Measurements from ENCODE around the gene GNAT3.

Gene GNAT3

DNA sequence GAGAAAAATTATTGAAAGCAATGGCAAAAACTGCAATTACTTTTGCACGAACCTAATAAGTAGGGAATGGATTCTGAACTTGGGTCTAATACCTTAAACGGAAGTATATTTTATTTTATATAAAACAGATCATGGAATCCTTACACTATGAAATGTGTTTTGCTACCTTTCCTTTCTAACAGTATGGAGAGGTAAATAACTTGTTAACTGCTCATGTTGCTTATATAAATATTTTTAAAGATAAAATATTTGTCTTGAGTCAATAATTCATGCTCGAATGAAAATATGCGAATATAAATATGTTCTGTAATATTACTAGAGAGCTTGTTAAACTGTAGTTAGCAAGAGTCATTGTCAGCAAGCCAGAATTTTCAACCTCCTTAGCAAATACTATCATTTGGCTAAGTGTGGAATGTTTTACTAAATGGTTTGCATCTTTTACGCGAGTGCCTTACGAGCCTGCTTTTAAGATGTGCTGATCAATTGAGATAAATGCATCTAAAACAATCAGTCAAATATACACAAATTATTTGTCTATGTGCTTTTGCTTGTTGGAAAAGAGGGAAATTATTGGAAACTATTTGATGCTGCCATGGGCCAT lies 5.9 kb downstream of the GNAT3 start:
- Histone ChIP-seq H3K4me3 (no peak overlapping the region), H3K27ac (no peak overlapping the region)

DNA sequence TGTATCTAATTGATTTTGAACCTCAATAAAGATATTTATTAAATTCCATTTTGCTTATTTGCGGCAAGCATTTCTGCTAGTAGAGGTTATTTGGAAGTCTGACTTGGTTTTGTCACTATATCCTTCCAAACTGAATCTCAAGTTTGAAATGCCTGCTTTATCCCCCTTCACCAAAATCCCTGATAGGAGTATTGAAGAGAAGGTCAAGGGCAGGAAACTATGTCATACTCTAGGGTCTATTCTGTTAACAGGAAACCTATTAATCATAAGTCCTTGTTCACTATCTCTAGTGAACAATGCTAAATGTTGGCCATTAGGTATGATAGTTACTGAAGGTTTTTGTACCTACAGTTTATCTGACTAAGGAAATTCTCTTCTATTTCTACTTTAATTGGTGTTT lies 11.5 kb downstream of the GNAT3 start:
- H3K27ac ChIP-seq, result peak overlapping the region in 7 of 21 experiments; percentile 32 to 78 (median 46)
- H3K4me3 ChIP-seq, result no peak overlapping the region

DNA sequence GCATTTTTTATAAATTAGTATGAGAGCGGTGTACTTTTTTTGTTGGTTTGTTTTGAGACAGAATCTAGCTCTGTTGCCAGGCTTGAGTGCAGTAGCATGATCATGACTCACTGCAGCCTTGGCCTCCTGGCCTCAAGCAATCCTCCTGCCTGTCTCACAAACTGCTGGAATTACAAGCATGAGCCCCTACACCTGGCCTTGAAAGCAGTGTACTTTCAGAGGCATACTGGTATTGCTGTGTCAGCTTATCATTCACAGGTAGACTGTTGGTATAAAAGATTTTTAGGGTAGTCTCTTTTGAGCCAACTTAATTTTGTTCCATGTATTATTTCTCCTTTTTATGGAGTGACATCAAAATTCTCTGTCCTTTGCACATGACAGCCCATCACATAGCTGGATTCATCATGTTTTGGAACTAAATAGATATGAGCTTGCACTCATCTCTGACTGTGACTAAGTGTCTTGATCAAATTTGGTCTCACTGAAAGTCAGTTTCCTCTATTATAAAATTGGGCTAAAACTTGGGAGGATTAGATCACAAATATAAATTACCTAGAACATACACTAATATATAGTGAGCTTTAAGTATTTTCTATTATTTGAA lies 12.4 kb downstream of the GNAT3 start:
- no peak overlapping the region for H3K4me3 ChIP-seq
- H3K27ac ChIP-seq, result peak overlapping the region in 17 of 21 experiments; percentile 2 to 78 (median 46)

DNA sequence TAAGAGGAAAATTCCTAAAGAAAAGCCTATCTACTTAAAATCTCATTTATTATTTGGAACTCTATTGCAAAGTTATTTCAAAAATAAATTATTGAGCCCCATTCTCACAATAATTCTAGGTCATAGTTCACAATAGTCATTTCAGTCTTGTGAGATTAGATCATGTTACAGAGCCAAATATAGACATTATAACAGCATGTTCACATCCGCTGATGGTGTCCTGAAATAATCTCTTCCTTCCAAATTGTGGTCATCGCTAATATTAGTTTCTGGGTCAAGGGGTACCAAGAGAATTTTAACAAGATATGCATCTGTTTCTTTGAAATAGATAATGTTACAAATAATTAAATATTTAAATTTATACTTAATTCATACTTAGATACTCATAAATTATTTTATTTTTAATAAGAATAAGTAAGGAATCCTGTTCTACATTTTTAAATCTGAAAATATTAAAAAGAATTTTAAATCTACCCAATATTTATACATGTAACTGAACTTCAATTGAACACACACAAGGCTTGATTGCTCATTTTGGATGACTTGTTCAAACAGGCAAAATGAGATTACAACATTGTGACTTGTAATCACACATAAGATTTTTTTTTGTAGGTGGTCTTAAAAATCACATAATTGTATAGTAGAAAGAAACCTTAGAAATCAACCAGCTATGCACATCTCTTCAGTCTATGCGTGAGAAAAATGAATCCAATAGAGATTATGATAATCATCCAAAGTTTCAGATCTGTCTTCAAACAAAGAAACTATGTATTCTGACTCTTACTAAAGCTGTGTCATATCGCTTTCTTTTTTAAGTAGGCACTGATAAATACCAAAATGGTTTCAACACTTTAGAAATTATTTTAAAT lies 13.1 kb downstream of the GNAT3 start:
- H3K4me3 ChIP-seq, result no peak overlapping the region
- peak overlapping the region in 17 of 21 experiments; percentile 2 to 78 (median 45) for H3K27ac ChIP-seq

DNA sequence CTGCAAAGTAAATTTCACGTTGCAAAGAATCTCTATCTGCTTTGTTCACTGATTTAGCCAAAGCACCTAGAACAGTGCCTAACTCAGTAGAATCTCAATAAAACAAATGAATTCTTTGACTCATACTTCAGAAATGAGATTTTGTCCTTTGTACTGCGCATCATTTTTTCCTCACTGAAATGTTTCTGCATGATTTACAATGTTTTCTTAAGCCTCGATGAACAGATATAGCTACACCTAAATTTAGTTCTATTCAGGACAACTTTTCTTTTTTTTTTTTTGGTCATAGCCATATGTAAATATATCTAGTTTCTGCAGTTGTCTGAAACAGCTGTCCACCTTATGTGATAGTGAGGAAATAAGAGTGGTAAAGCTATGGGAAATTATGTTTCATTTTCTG lies 15.3 kb downstream of the GNAT3 start:
- H3K27ac ChIP-seq, result no peak overlapping the region

DNA sequence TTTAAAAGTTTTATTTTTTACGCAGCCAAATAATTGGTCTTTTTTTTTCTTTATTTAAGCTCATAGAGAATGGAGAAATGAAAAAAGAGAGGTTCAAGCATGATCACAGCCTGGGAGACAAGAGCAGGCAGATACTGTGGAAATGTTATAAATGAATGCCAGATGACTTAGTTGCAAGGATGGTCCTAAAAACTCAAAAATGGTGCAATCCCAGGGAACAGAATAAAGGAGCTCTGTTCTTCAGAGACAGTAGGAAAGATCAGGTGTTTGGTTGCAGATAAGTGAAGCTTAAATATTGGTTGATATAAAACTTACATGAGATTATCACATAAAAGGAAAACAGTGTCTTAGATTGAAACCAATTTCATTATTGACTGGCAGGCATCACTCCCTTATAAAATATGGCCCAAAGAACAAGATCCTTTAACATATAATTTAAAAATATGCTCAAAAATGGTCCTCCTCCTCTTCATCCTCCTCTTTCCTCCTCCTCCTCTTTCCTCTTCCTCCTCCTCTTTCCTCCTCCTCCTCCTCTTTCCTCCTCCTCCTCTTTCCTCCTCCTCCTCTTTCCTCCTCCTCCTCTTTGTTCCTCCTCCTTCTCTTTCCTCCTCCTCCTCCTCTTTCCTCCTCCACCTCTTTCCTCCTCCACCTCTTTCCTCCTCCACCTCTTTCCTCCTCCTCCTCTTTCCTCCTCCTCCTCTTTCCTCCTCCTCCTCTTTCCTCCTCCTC lies 18.6 kb downstream of the GNAT3 start:
- H3K27ac ChIP-seq, result no peak overlapping the region
- H3K4me3 ChIP-seq, result no peak overlapping the region

More for the DNA sequence above, 15.3 kb downstream of the GNAT3 start:
- no peak overlapping the region for H3K4me3 ChIP-seq

DNA sequence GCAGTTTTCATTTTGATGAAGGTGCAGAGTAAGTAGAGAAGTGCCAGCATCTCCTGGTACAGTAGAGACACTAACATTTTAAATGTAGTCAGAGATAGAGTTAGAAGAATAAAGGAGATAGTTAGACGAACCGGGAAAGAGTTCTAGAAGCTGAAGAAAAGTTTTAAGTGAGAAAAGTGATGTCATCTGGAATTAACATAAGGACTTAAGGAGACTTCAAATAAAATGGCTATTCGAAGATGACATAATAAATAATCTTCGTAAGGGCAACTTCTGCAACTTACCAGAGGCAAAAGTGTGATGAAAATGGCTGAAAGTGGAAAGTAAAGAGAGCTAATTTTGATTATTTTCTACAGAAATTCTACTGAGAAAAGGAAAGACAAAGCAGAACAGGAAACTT lies 20.4 kb downstream of the GNAT3 start:
- H3K27ac ChIP-seq, result no peak overlapping the region

DNA sequence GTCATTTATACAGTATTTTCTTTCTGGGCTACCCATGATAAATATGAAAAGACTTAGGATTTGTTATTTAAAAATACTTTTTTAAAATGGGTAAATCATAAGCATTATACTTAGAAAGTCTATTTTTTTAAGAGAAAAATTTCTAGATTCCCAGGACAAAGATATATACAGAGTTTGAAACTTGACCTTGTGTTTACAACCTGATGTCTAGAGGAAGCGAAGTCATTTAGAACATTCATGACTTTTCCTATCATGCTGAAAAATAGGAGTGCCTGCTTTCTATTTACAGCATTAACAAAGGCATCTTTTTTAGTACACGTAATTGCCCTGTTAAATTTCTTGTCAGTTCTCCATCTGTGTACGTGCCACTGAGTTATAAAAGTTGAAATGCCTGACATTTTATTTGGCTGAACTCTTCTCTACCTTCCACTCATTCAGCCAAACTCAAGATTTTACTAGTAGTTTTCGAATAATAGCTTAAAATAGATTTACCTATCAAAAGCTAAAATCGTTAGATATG lies 23.0 kb downstream of the GNAT3 start:
- no peak overlapping the region for H3K4me3 ChIP-seq

More for the DNA sequence above, 20.4 kb downstream of the GNAT3 start:
- no peak overlapping the region for H3K4me3 ChIP-seq

DNA sequence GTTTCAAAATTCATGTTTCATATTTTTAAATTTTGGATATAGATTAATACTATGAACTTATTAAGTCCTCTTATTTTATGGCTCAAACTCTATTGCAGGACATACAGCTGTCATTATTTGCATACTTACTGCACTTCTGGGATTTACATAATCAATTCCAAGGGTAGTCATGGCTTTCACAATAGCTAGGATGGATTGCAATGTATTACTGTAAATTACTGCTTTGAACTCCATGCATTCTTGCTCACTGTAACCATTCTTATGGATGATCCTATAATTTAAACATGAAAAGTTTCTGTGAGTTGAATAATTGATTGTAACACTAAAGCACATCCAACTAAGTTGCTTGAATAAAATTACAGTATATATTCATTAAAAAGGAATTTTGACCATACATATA lies 23.5 kb downstream of the GNAT3 start:
- H3K4me3 ChIP-seq, result no peak overlapping the region
- no peak overlapping the region for H3K27ac ChIP-seq

More for the DNA sequence above, 23.0 kb downstream of the GNAT3 start:
- H3K27ac ChIP-seq, result no peak overlapping the region

DNA sequence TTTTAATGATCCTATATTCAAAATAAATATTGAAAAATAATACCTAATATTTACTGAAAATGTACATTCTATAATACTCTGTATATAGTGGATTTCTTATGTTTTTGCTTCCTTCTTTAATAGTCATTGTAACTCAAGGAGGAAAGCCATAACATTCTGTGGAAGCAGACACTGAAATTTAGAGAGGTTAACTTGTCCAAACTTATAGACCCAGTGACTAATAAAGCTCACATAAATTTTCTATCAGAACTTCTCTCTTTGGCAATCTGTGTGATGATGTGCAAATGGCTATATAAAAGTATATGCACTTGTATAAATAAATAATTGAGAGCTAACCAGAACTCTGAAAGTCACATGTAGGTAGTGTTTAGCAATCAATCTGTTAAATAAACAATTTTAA lies 26.1 kb downstream of the GNAT3 start:
- H3K27ac ChIP-seq, result no peak overlapping the region
- H3K4me3 ChIP-seq, result no peak overlapping the region

DNA sequence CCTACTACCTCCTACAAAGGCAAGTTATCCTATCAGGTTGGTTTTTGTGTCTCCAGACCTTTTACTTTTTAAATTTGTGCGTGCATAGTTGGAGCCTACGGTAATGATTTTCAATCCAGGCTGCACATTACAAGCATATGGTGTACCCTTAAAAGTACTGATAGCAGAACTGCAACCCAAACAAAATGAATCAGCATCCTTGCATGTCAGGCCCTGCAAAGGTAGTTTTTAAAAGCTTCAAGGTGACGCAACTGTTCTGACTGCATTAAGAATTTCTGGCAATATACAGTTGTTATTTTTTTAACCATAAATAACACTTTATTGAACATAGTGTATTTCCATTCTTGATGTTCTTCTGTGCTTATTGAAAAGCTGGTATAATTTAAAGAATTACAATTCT lies 28.9 kb downstream of the GNAT3 start:
- Histone ChIP-seq H3K4me3 (no peak overlapping the region), H3K27ac (peak overlapping the region in 1 of 21 experiments; percentile 12)

DNA sequence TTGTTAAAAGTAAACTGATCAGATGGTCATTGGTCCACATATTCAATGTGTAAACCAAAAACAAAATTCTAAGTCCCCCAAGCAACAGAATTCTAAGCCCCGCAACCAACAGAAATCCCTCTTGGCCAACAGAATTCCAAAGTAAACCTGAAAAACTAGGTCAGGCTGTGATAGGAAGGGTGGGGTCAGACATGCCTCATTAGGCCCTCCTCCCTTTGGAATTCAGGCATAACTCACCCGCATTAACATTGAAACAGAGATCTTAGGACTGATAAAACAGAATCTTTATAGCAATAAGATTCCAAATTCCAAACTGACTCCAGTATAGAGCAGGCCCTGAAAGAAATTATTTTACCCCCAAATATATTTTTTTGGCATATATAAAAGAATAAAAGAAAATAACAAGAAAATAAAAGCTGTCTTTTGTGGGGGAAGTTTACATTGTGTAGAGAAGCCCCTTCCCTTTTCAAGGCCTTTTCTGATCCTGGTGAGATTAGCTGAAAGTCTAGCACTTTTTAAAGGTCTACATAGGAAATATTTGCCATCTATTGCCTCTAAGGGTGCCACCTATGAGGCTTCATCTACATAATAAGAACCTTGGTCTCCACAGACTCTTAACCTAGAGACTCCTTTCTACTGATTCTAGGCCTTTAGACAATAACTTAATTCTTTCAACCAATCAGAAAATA lies 30.5 kb downstream of the GNAT3 start:
- Histone ChIP-seq H3K27ac (peak overlapping the region in 9 of 21 experiments; percentile 1 to 53 (median 22)), H3K4me3 (no peak overlapping the region)

DNA sequence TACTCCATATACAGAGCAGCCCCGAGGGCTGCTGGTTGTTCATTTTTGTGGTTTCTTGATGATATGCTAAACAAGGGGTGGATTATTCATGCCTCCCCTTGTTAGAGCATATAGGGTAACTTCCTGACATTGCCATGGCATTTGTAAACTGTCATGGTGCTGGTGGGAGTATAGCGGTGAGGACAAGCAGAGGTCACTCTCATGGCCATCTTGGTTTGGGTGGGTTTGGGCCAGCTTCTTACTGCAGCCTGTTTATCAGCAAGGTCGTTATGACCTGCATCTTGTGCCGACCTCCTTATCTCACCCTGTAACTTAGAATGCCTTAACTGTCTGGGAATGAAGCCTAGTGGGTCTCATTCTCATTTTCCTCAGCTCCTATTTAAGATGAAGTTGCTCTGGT lies 31.3 kb downstream of the GNAT3 start:
- Histone ChIP-seq H3K4me3 (no peak overlapping the region), H3K27ac (peak overlapping the region in 2 of 21 experiments; percentile 19 to 29)

DNA sequence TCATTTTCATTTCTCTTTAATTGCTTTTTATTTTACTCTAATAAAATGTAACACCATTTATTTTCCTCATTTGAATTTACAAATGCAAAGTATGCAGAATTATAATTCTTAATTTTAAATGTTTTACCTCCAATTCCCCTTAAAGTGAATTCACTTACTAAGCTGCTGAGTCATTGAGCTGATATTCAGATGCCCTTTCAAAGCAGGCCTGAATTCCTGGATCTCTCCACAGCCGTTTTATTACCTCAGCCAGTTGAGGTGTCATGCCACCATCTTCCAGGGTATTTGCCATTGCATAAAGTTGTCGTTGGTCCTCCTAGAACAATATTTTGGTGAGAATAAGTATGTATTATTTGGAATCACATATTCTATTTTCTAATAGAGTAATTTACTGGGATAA lies 33.2 kb downstream of the GNAT3 start:
- Histone ChIP-seq H3K4me3 (no peak overlapping the region), H3K27ac (no peak overlapping the region)

DNA sequence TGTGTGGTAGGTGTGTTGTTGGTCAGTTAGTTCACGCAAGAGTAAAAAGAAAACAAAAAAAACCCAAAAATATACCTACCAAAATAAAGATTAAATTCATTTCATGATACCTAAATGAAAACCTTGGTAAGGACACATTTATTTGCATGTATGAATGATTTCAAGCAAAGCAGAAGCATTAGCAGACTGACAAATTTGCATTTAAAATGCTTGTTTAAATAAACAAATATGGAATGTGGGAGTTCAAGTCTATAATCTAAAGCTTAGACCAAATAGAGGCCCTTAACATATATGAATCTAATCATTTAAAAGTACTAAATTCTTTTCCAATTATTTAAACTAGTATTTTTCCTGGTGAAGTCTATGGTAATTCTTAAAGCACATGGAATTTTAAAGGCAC lies 35.8 kb downstream of the GNAT3 start:
- H3K27ac ChIP-seq, result no peak overlapping the region
- H3K4me3 ChIP-seq, result no peak overlapping the region

DNA sequence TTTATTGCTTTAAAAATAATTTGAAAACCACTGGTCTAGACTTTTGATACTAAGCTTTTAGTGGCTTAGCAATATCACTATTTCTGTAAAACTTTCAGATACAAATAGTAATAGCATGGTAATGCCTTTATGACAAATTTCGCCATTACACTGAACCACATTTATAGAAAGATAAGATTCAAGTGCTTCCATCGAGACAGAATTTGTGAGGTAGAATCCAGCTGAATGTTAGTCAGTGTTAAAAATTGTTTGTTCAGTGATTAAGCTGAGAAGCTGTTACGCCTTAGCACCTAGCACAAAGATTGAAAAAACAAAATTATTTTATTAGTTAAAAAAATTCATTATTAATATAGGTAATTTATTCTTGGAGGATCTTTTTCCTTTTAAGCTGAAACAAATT lies 36.5 kb downstream of the GNAT3 start:
- no peak overlapping the region for H3K4me3 ChIP-seq
- H3K27ac ChIP-seq, result no peak overlapping the region

DNA sequence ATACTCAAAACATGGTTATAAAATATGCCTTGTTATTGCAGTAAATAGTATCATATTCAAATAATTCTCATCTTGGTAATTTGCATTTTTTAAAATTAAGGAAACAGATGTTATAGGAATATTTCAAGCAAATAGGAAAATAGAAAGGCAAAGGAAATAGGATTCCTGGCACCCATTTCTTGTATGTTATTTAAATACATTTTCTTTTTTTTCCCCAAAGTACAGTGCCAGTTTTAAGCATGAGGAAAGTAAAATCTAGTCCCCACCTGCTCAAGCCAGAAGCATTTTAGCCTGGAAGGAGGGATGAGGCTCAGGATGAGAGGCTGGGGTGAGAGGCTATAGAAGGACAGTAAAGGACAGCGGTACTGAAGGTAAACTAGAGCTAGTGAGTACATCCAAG lies 38.1 kb downstream of the GNAT3 start:
- Histone ChIP-seq H3K27ac (no peak overlapping the region), H3K4me3 (no peak overlapping the region)

DNA sequence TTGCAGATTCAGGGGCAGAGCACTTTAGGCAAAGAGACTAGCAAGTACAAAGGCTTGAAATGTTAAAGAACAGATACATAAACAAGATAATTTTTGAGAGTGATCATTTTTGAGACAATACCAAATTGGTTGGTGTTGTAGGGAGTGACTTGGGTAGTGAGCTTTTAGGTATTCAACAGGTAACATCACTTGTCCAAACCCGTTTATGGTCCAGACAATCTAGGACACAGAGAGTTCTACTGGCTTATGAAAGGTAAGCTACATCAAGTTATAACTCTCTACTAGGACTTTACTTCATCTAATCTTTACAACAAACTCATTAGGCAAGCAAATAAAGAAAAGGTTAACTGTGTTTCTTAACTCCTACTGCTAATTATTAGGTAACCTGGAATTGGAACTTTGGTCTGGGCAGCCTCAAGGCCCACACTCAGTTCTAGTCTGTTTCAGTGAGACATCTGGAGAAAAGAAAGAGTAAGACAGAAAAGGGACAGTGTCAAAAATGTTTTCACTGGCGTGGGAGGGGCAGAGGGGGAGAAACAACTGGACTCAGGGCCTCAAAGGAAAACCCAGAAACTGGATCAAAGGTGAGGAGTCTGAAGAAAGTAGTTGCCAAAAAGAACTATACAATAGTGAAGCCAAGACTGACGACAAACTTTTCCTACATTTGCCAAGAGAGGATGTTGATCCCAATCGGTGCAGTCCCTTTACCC lies 39.2 kb downstream of the GNAT3 start:
- no peak overlapping the region for H3K4me3 ChIP-seq
- H3K27ac ChIP-seq, result no peak overlapping the region

All from skin epidermis (tissue), 12 donors.